DMS 273 (cell line): ENCODE data around the gene MAML2.

Source experiments
- DNase-seq: peaks from one replicate; lab custom pipeline; 2025; ENCODE audit not compliant: unreplicated experiment; lab: John Stamatoyannopoulos, UW

The MAML2 gene

GRCh38 chr11:96139691-96140090 lies 203.3 kb downstream of the MAML2 start:
- DNase-seq = no peak

- DNase-seq = no peak
Observed at GRCh38 chr11:96137373-96137772, 205.6 kb downstream of the MAML2 start.

GRCh38 chr11:96136613-96137298 lies 206.2 kb downstream of the MAML2 start:
- DNase-seq = no peak

- DNase-seq = no peak
Observed at GRCh38 chr11:96134602-96135001, 208.4 kb downstream of the MAML2 start.

GRCh38 chr11:96132437-96132836 lies 210.6 kb downstream of the MAML2 start:
- no peak for DNase-seq

GRCh38 chr11:96130061-96130620 lies 212.9 kb downstream of the MAML2 start:
- DNase-seq = no peak

GRCh38 chr11:96127596-96127959 lies 215.4 kb downstream of the MAML2 start:
- no peak for DNase-seq

GRCh38 chr11:96126917-96127595 lies 215.9 kb downstream of the MAML2 start:
- DNase-seq = no peak

GRCh38 chr11:96125400-96125799 lies 217.6 kb downstream of the MAML2 start:
- DNase-seq = no peak

- DNase-seq = no peak
Observed at GRCh38 chr11:96124155-96124554, 218.8 kb downstream of the MAML2 start.

GRCh38 chr11:96123301-96123700 lies 219.7 kb downstream of the MAML2 start:
- no peak for DNase-seq

- peak; percentile 65 for DNase-seq
Observed at GRCh38 chr11:96122601-96123074, 220.4 kb downstream of the MAML2 start.

- DNase-seq = no peak
Observed at GRCh38 chr11:96119211-96119610, 223.8 kb downstream of the MAML2 start.

- no peak for DNase-seq
Observed at GRCh38 chr11:96116376-96116775, 226.6 kb downstream of the MAML2 start.

GRCh38 chr11:96114178-96115064 lies 228.6 kb downstream of the MAML2 start:
- DNase-seq = peak; percentile 27

GRCh38 chr11:96113193-96113681 lies 229.8 kb downstream of the MAML2 start:
- no peak for DNase-seq

GRCh38 chr11:96112192-96113128 lies 230.5 kb downstream of the MAML2 start:
- no peak for DNase-seq

GRCh38 chr11:96111308-96111707 lies 231.7 kb downstream of the MAML2 start:
- no peak for DNase-seq

- no peak for DNase-seq
Observed at GRCh38 chr11:96110302-96110701, 232.7 kb downstream of the MAML2 start.
